Hepatocyte (in vitro differentiated cells): ENCODE results near the gene FAM210B.

Source experiments
- EZH2 ChIP-seq: fragments of 200-600 bp; sonication (generic); IDR thresholded peaks from 2 replicates; pipeline ENCODE4 v1.6.1; 2016; ENCODE audit warnings: antibody characterized with exemption, mild to moderate bottlenecking, borderline replicate concordance
- TF ChIP-seq, protein P1 (sequence below): fragments of 200-600 bp; sonication (generic); IDR thresholded peaks from 2 replicates; pipeline ENCODE4 v1.5.1; 2016; ENCODE audit warnings: antibody characterized with exemption, mild to moderate bottlenecking; ENCODE audit not compliant: poor library complexity

DNA sequence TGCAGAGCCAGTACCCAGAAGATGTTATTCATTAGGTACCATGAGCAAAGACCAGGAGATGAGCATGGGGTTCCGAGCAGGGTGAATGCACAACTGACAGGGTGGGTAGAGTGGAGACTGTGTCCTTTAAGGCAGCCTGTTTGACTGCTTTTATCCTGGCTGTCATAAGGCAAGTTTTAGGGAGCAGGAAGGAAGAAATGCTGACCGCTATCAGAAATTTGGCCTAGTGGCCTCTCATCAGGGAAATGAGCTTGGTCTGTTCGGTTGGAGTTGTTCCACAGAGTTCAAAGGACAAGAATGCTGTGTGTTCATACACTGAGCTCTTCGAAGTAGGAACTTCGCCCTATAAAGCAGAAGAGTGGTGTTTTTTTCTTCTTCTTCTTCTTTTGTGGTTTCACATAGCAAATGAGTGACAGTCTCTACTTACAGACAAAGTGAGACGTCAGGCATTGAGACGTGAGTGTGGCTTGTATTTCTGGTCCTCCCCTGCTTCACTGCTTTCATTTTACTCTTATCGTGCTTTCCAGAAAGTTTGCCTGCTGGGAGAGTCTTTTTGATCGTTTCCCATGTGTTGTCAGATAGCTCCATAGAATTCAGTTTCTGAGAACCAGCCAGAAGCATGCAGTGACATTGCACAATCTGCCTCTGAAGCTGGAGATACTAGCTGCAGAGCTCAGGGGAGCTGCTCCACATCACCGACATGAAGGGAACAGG is 53.1 kb downstream of the FAM210B start, which contains the start of gene CASS4:
- TF ChIP-seq, protein P1, sequence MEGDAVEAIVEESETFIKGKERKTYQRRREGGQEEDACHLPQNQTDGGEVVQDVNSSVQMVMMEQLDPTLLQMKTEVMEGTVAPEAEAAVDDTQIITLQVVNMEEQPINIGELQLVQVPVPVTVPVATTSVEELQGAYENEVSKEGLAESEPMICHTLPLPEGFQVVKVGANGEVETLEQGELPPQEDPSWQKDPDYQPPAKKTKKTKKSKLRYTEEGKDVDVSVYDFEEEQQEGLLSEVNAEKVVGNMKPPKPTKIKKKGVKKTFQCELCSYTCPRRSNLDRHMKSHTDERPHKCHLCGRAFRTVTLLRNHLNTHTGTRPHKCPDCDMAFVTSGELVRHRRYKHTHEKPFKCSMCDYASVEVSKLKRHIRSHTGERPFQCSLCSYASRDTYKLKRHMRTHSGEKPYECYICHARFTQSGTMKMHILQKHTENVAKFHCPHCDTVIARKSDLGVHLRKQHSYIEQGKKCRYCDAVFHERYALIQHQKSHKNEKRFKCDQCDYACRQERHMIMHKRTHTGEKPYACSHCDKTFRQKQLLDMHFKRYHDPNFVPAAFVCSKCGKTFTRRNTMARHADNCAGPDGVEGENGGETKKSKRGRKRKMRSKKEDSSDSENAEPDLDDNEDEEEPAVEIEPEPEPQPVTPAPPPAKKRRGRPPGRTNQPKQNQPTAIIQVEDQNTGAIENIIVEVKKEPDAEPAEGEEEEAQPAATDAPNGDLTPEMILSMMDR: no peak
- no peak for TF ChIP-seq EZH2
